A549 (cell line): Measurements from ENCODE around the gene KLK11. TPM values are rescaled to one million over a fixed set of nuclear protein-coding genes. Genes with fewer than 3 reads are reported as not detected.

ENCODE experiments used
- ATAC-seq, 2 experiments: fragments of 200-7000 bp in 1 of 2; fragments of >200 bp in 1 of 2; cut with Nextera tagmentation in 1 of 2; cut with Tn5 transposase in 1 of 2; 3 replicates each; pipeline versions ENCODE4 v1.8.0 to v1.9.1; 2018 to 2020; ENCODE audit warnings: mild to moderate bottlenecking in 1 of 2, moderate library complexity in 1 of 2
- CTCF ChIA-PET: fragments of 300-600 bp; sonication (Branson Sonifier 250); formaldehyde crosslinking; extraction: SDS; loops from one replicate; lab custom pipeline; 2021; ENCODE audit warnings: antibody characterized with exemption, inconsistent platforms; lab: Yijun Ruan, JAX
- POLR2A ChIA-PET: fragments of 350-600 bp; formaldehyde crosslinking; extraction: SDS; loops from one replicate; lab custom pipeline; 2021; ENCODE audit warnings: antibody characterized with exemption, inconsistent platforms; lab: Yijun Ruan, JAX
- DNase-seq, 2 experiments: peaks; one replicate each; pipeline versions ENCODE4 v3.0.0 to v3.0.0-alpha.2; 2011 to 2016; ENCODE audit warnings: low read depth in 1 of 2, low spot score in 1 of 2
- FAIRE-seq: peaks from 2 replicates; lab custom pipeline; 2011; peaks lifted over from hg19 to GRCh38; lab: Jason Lieb, UNC
- H3K27ac ChIP-seq, 2 experiments: fragments of >200 bp; sonication (Bioruptor Twin); formaldehyde crosslinking; 3 replicates each; pipeline ENCODE4 v1.5.1; 2016 to 2017
- H3K4me1 ChIP-seq: fragments of >200 bp; sonication (Bioruptor Twin); formaldehyde crosslinking; 3 replicates; pipeline ENCODE4 v1.6.1; 2016
- H3K4me2 ChIP-seq: fragments of >200 bp; sonication (Bioruptor Twin); formaldehyde crosslinking; 3 replicates; pipeline ENCODE4 v1.6.1; 2016
- H3K4me3 ChIP-seq: fragments of >200 bp; sonication (Bioruptor Twin); formaldehyde crosslinking; 3 replicates; pipeline ENCODE4 v1.5.1; 2016
- H3K9me3 ChIP-seq: fragments of >200 bp; sonication (Bioruptor Twin); formaldehyde crosslinking; 3 replicates; pipeline ENCODE4 v1.6.1; 2016
- BHLHE40 ChIP-seq: IDR thresholded peaks from 2 replicates; pipeline ENCODE4 v1.6.1; 2012; ENCODE audit warnings: low read depth, low read length, inconsistent platforms
- CEBPB ChIP-seq, 2 experiments: fragments of >200 bp in 1 of 2; sonication (Bioruptor Twin) in 1 of 2; formaldehyde crosslinking in 1 of 2; IDR thresholded peaks; 2 replicates each; pipeline ENCODE4 v1.6.1; 2012 to 2016
- CTCF ChIP-seq: fragments of >200 bp; sonication (Bioruptor Twin); formaldehyde crosslinking; IDR thresholded peaks from 3 replicates; pipeline ENCODE4 v1.5.1; 2016
- E2F6 ChIP-seq: IDR thresholded peaks from 2 replicates; pipeline ENCODE4 v1.6.1; 2012; ENCODE audit warnings: low read depth, borderline replicate concordance
- ELK1 ChIP-seq: fragments of 150-350 bp; IDR thresholded peaks from 2 replicates; pipeline ENCODE4 v1.6.1; 2014; ENCODE audit warnings: low read depth, mild to moderate bottlenecking, low read length
- ESRRA ChIP-seq: fragments of 150-350 bp; IDR thresholded peaks from 2 replicates; pipeline ENCODE4 v1.6.1; 2014; ENCODE audit warnings: mild to moderate bottlenecking, low read length, borderline replicate concordance
- FOXS1 ChIP-seq: fragments of 250-450 bp; sonication (Bioruptor Pico); IDR thresholded peaks from 2 replicates; pipeline ENCODE4 v1.5.0; 2020; ENCODE audit warnings: mild to moderate bottlenecking, moderate library complexity
- GATA3 ChIP-seq: IDR thresholded peaks from 2 replicates; pipeline ENCODE4 v1.6.1; 2012; ENCODE audit warnings: borderline replicate concordance
- HDAC2 ChIP-seq: fragments of 200-600 bp; sonication (generic); IDR thresholded peaks from 2 replicates; pipeline ENCODE4 v1.6.1; 2016
- HES2 ChIP-seq: fragments of >200 bp; sonication (Bioruptor Twin); formaldehyde crosslinking; IDR thresholded peaks from 2 replicates; pipeline ENCODE4 v1.6.1; 2016
- HOXA7 ChIP-seq: fragments of 250-450 bp; sonication (Bioruptor Pico); IDR thresholded peaks from 2 replicates; pipeline ENCODE4 v1.5.0; 2020; ENCODE audit warnings: mild to moderate bottlenecking, moderate library complexity
- HOXB5 ChIP-seq: fragments of 250-450 bp; sonication (Bioruptor Pico); IDR thresholded peaks from 2 replicates; pipeline ENCODE4 v1.5.0; 2020; ENCODE audit warnings: mild to moderate bottlenecking, moderate library complexity
- JUN ChIP-seq, 2 experiments: fragments of >200 bp; sonication (Bioruptor Twin); formaldehyde crosslinking; IDR thresholded peaks; 2 replicates in 1 of 2; 3 replicates in 1 of 2; pipeline ENCODE4 v1.6.1; 2016 to 2017
- JUNB ChIP-seq: fragments of >200 bp; sonication (Bioruptor Twin); formaldehyde crosslinking; IDR thresholded peaks from 2 replicates; pipeline ENCODE4 v1.6.1; 2016
- MAFK ChIP-seq: fragments of 450-650 bp; IDR thresholded peaks from 2 replicates; pipeline ENCODE4 v1.6.1; 2014; ENCODE audit not compliant: partially characterized antibody
- MYC ChIP-seq: IDR thresholded peaks from 2 replicates; pipeline ENCODE4 v1.6.1; 2012; ENCODE audit warnings: mild to moderate bottlenecking, inconsistent platforms, low read length, improper control_type of control experiment, borderline replicate concordance
- NPAS2 ChIP-seq: fragments of 250-450 bp; sonication (Bioruptor Pico); IDR thresholded peaks from 2 replicates; pipeline ENCODE4 v1.8.0; 2022; ENCODE audit warnings: mild to moderate bottlenecking, moderate library complexity, borderline replicate concordance
- PBX3 ChIP-seq: IDR thresholded peaks from 2 replicates; pipeline ENCODE4 v1.6.1; 2012
- POLR2AphosphoS2 ChIP-seq: conservative IDR thresholded peaks from 2 replicates; pipeline ENCODE4 v1.6.1; 2012; ENCODE audit warnings: low read length, improper control_type of control experiment, inconsistent platforms
- RCOR1 ChIP-seq: fragments of 150-350 bp; IDR thresholded peaks from 2 replicates; pipeline ENCODE4 v1.6.1; 2014; ENCODE audit warnings: antibody characterized with exemption, low read length, low read depth
- RFX5 ChIP-seq: fragments of 450-650 bp; IDR thresholded peaks from 2 replicates; pipeline ENCODE4 v1.7.1; 2014; ENCODE audit warnings: antibody characterized with exemption, mild to moderate bottlenecking, moderate library complexity
- RNF2 ChIP-seq: fragments of 200-600 bp; sonication (generic); IDR thresholded peaks from 2 replicates; pipeline ENCODE4 v1.6.1; 2016; ENCODE audit warnings: low read depth, mild to moderate bottlenecking, antibody characterized with exemption, moderate library complexity, borderline replicate concordance
- SMC3 ChIP-seq: fragments of >200 bp; sonication (Bioruptor Twin); formaldehyde crosslinking; IDR thresholded peaks from 3 replicates; pipeline ENCODE4 v1.6.1; 2018; ENCODE audit warnings: inconsistent platforms
- ZC3H11A ChIP-seq: fragments of 450-650 bp; IDR thresholded peaks from 2 replicates; pipeline ENCODE4 v1.6.1; 2014; ENCODE audit warnings: antibody characterized with exemption, mild to moderate bottlenecking
- ZNF302 ChIP-seq: fragments of 250-450 bp; sonication (Bioruptor Pico); IDR thresholded peaks from 2 replicates; pipeline ENCODE4 v1.9.0; 2021; ENCODE audit warnings: inconsistent platforms, mild to moderate bottlenecking, moderate library complexity
- ZSCAN20 ChIP-seq: fragments of 250-450 bp; sonication (Bioruptor Pico); IDR thresholded peaks from 2 replicates; pipeline ENCODE4 v1.8.0; 2022; ENCODE audit warnings: mild to moderate bottlenecking, moderate library complexity
- WGBS: methylation state at CpG from one replicate; pipeline ENCODE4 v1.1.6; 2017; ENCODE audit errors: missing lambda C conversion rate; 5-methylcytosine and 5-hydroxymethylcytosine counted together
- polyA plus RNA-seq, 4 experiments: library from polyadenylated mRNA; depleted of rRNA in 3 of 4; stranded (reverse); fragments of >200 nt; fragmentation: RNase III in 1 of 4; extraction: RNeasy Plus Mini Kit Qiagen cat#74134 plus additional on column Dnase treatment in 1 of 4; gene quantifications; 2 replicates in 3 of 4; 3 replicates in 1 of 4; pipeline ENCODE4 v1.2.3, GENCODE V29; 2011 to 2017

KLK11 gene
- polyA plus RNA-seq, 2 of the 4 experiments (the other 2 are of a cell fraction) = not detected

GRCh38 chr19:51029718-51030117 lies 3.3 kb upstream of the KLK11 start:
- FAIRE-seq (no peak), ATAC-seq (peak in 1 of 2 experiments; percentile 46; a peak in 3 of 6 replicates), DNase-seq (peak in 1 of 2 experiments; percentile 39)
- H3K9me3 ChIP-seq = no peaks in the 10 kb centered on the region
- no peak overlapping the region for H3K4me3 ChIP-seq
- H3K4me2 ChIP-seq = no peak overlapping the region
- 46% methylated on average over 2 of the region's 2 CpGs for WGBS
- TF ChIP-seq ZC3H11A (no peak), MYC (no peak), NPAS2 (no peak), HDAC2 (no peak), ZSCAN20 (no peak), JUNB (no peak), JUN (IDR thresholded peaks at IDR 0.05) (no peak), SMC3 (no peak)
- no peaks in the 10 kb centered on the region for H3K4me1 ChIP-seq
- H3K27ac ChIP-seq = no peak overlapping the region
- ChIA-PET CTCF (interaction anchor here (3.0 kb wide), 1 partner anchor 13 kb away, joined by 14 read pairs; no protein-coding TSS in a partner anchor), POLR2A (no interaction called here)

GRCh38 chr19:51027873-51028272 lies 1.5 kb upstream of the KLK11 start:
- CTCF ChIA-PET = interaction anchor here (1.0 to 3.0 kb wide), 3 partner anchors 11 to 69 kb away, joined by 3 to 14 read pairs (median 4); no protein-coding TSS in a partner anchor

GRCh38 chr19:51027126-51027806 lies 850 bp upstream of the KLK11 start:
- no peak overlapping the region for H3K4me2 ChIP-seq
- FAIRE-seq (no peak), DNase-seq (no peak), ATAC-seq (no peak)
- no peak overlapping the region for H3K27ac ChIP-seq
- ChIA-PET CTCF (interaction anchor here (1.2 to 3.0 kb wide), 2 partner anchors 10 to 18 kb away, joined by 4 to 14 read pairs; no protein-coding TSS in a partner anchor), POLR2A (no interaction called here)
- H3K4me3 ChIP-seq = no peak overlapping the region
- TF ChIP-seq HOXA7 (CRISPR knock-in tag) (no peak), BHLHE40 (no peak), MYC (no peak), SMC3 (no peak), MAFK (no peak), RFX5 (no peak), E2F6 (no peak), ZNF302 (CRISPR knock-in tag) (no peak), RNF2 (no peak), GATA3 (no peak), HES2 (no peak), ESRRA (no peak), HOXB5 (no peak), ELK1 (no peak)
- H3K4me1 ChIP-seq = no peaks in the 10 kb centered on the region
- H3K9me3 ChIP-seq = no peaks in the 10 kb centered on the region
- WGBS = 52% methylated on average over 13 of the region's 14 CpGs

More at GRCh38 chr19:51027873-51028272, 1.5 kb upstream of the KLK11 start:
- Histone ChIP-seq H3K27ac (no peak overlapping the region), H3K4me2 (no peak overlapping the region), H3K4me1 (no peaks in the 10 kb centered on the region), H3K9me3 (no peaks in the 10 kb centered on the region), H3K4me3 (no peak overlapping the region)
- DNase-seq (no peak), ATAC-seq (no peak), FAIRE-seq (no peak)
- TF ChIP-seq POLR2AphosphoS2 = no peak
- no peak for TF ChIP-seq CTCF
- TF ChIP-seq ZC3H11A = no peak
- no peak for TF ChIP-seq RCOR1
- no peak for TF ChIP-seq ZNF302 (CRISPR knock-in tag)
- no peak for TF ChIP-seq ESRRA
- TF ChIP-seq FOXS1 (CRISPR knock-in tag) = no peak
- TF ChIP-seq CEBPB (IDR thresholded peaks at IDR 0.05) = no peak
- TF ChIP-seq PBX3 = no peak
- WGBS = 38% methylated on average over 5 of the region's 5 CpGs
- POLR2A ChIA-PET = no interaction called here
